DMS114 treated with DMSO at 0.1 percent for 48 hours (cell line): ENCODE measurements around the gene NPLOC4.

Experiments used
- DNase-seq: peaks from one replicate; lab custom pipeline; 2025; ENCODE audit not compliant: unreplicated experiment; lab: John Stamatoyannopoulos, UW

Gene NPLOC4

DNA sequence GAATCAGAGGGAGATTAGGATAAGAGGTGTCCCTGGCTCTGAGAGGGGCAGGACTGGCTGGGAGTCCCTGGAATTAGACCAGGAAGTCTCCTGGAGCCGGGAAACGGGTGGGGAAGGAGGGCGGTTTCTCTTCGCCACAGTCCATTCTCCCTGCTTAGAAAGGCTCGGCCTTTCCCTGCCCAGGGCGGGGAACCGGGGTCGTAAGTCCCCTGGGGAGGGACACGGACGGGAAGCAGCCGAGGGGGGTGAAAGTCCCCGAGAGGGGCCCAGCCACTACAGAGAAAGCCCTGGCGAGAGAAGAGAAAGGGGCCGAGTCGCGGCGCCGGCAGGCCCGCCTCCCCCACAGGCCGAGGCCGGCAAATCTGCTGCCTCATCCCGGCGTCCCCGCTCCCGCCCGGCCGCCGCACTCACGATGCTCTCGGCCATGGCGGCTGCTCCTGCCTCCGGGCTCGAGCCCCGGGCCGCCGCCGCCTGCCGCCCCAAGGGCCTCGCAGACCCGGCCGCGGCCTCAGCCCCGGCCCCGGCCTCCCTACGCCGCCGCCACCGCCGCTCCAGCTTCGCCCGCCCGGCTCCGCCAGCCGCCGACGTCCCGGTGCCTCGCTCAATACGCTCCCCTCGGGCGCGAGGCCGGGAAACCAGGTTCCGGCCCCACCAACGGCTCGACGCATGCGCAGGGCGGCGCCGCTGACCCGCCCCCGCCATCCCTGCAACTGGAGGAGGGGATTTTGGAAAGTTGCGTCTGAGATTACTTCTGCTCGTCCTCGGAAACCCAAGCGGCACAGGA lies at the start of gene NPLOC4, which contains the start of gene TSPAN10:
Gene NPLOC4 (minus strand): TSS at position 608 of the 784 bp plus-strand sequence. CDS start 182 bp downstream, at position 426.
Gene TSPAN10 (plus strand): TSS at position 692 of the 784 bp plus-strand sequence. CDS start 5,217 bp downstream, outside the sequence.
- peak; percentile 72 for DNase-seq

DNA sequence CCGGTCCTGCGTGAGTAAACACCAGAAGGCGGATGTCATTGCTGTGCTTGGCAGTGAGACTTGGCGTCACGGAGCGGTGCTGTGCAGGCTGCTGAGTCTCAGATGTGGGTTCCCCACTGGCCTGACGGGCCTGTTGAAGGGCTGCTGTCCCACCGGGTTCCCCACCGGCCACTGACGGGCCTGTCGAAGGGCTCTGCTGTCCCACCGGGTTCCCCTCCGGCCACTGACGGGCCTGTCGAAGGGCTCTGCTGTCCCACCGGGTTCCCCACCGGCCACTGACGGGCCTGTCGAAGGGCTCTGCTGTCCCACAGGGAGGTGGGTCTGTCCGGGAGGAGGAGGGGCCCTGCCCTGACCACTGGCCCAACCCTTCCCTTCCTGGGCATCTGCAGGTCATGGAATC lies 49.7 kb upstream of the NPLOC4 start:
- DNase-seq, result no peak

DNA sequence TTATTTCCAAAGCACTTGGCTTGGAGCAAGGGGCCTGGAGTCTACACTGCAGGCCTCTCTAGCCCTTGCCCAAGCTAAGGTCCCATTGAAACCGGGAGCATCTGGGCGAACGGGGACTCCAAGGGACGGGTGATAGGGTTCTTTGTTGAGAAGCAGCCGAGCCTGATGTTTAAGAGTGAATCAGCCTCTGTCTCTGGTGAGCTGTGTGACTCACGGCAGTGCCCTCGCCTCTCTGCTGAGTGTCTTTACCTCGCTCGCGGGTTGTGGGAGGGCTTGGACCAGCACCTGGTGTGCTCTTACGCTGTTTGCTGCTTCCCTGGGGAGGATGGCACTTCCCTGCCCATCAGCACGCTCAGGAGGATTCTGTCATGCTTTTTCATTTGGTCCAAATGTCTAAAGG lies 48.2 kb upstream of the NPLOC4 start:
- DNase-seq, result no peak

DNA sequence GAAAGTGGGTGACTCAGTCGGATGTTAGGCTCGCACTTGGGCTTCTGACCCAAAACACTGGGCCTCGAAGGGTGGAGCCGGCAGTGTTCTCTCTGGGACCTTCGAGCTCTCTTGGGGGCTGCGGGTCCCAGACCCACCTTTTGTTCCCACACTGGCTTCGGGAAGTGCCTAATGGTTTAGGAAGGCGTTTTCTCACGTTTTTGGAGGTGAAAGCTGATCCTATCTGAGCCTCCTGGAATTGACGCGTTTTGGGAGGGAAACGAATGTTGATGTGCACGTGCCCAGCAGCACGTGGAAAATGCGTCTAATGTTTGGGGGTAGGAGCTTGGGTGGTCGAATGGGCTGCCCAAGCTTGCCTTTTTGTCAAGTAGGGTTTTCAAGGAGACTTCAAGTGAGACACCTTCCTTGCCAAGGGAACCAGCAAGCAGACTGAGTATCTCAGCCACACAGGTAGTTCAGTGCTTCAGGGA lies 47.6 kb upstream of the NPLOC4 start:
- no peak for DNase-seq

DNA sequence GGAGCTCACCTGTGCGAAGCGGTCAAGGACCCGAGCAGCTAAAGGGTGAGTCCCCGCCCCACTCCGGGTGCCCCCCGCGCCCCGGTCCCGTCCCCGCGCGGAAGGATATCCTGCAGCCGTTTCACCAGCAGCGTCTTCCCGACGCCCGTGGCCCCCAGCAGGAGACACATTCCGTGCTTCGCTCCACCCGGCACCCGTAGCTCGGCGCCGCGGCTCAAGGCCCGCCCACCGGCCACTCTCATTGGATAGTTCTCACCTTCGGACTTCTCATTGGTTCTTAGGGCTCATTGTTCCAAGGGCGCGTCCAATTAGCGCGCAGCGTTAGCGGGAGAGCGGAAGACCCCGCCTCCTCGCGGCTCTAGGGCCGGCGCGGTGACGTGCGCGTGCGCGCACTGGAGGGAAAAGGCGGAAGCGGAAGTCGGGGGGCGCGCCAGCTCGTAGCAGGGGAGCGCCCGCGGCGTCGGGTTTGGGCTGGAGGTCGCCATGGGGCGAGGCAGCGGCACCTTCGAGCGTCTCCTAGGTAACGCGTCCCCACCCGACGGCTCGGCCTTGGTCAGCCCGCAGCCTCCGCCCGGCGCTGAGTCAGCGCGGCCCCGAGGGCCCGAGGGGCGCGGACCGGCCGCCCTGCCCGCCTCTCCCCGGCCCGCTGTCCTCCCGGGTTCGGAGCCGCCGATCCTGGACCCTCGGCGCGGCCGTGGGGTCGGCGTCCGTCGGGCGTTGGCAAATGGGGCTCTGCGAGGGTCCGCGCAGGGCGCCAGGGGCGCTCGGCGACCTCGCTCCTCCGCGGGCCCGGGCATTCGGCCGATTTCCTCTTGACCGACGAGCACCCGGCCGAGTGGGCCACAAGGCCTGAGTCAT lies 46.9 kb upstream of the NPLOC4 start, which contains the start of the genes ARL16 and HGS:
Gene ARL16 (minus strand): TSS at position 214 of the 858 bp plus-strand sequence. CDS start 44 bp downstream, at position 170.
Gene HGS (plus strand): TSS at position 428 of the 858 bp plus-strand sequence. CDS start 56 bp downstream, at position 484.
- DNase-seq, result peak; percentile 97

DNA sequence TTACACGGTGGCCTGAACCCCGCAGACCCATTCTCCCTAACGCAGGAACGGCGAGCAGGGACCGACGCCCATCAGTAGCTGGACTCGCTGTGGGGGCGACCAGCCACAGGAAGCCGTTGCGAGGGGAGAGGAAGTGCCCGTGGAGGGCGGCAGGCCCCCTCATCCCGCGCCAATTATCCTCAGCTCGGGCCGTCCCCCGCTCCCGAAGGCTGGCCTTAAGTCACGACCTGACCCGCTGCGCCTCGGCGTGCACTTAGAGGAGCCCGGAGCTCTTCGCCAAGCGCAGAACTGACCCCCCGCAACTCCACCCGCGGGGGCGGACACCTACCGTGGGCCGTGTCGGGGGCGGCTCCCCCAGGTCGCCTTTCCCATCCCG lies 46.3 kb upstream of the NPLOC4 start:
- no peak for DNase-seq

DNA sequence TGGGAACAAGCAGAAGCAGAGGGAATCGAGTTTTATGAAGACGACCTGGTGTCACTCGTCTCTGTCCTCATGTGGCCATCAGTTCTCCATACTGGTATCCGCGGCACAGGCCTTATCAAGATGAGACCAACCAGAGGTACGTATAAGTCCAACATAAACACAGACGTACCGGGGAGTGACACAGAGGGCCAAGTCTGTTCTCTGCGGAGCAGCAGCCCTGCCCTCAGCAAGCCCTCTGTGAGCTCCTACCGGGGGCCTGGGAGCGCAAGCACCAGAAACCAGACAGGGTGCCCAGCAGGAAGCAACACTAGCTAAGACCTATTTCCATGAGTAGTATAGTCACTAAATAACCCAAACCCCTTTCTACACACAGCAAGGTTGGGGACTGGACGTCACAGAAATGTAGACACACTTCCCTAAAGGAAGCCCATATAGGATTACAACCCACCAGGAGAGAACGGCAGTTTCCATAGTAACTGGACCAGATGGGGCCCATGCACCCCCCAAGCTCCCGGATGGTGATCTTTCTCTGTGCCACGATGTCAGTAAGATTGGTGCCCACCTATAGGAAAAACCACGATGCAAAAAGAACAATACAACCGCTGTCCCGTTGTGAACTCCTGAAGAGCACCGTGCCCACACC lies 45.8 kb upstream of the NPLOC4 start:
- DNase-seq, result no peak

DNA sequence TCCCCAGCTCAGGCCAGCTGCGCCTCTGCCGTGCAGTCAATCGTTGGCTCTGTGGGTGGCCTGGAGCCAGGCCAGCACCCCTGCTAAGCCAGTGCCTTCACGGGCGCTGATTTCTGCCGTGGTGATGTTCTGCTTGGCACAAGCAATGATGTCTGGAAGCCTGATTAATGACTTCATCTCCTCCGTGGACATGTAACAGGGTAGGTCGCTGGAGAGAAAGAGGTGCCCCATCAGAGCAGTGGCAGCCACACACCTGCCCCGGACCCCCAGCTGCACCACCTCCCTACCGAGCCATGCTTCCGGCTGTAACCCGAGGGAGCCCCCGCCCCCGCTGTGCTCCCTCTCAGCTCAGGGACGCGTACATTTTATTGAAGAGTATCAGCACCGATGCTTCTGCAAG lies 44.8 kb upstream of the NPLOC4 start:
- no peak for DNase-seq

DNA sequence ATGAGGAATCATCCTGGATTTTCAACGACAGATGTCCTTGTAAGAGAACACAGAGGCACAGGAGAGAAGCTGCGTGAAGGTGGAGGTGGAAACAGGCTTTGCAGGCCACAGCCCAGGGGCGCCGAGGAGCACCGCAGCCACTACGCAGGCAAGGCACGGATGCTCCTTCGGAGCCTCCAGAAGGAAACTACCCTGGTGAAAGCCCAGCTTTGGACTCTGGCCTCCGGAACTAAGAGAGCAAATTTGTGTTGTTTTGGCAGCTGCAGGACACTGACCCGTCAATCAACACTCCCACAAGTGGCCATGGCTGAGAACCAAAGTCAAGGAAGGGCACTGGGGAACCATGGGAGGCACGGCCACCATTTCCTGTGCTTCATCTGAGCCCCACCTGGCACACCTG lies 43.2 kb upstream of the NPLOC4 start:
- DNase-seq, result no peak

DNA sequence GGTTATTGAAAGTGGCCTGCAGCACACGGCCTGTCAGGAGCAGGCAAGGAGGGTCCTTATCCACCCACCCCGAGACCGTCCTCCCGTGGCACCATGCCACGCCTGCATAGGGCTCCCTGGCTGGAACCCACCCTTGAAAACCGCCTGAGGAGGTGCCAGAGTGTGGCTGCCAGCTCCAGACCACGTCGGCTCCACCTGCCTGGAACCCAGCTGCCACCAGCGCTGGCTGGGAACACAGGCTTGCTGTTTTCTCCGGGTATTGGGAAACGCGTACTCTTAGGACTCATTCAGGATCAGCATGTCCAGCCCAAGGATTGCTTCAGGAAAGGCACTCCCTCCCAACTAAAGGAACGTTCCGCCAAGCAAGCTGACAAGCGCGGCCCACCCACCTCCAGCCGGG lies 40.0 kb upstream of the NPLOC4 start:
- DNase-seq, result no peak

DNA sequence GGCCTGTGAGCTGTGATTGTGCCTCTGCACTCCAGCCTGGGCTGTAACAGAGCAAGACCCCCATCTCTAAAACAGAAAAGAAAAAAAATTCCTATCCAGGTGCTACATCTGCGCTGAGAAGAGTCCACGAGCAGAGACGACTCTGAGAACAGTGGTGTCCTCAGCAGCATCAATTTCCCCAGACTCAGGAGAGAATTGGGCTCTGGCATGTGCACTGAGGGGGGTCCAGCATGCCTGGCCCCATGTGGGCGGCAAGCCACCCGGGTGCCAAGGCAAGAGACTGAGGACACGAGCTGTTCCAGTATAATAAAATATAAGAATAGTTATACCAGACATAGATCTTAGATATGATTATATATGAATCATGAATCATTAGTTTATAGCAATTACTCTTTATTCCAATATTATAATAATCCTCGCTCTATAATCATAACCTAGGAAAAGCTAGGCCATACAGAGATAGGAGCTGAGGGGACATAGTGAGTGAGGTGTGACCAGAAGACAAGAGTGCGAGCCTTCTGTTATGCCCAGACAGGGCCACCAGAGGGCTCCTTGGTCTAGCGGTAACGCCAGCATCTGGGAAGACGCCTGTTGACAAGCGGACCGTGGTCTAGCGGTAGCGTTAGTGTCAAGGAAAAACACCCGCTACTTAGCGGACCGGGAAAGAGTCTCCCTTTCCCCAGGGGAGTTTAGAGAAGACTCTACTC lies 38.8 kb upstream of the NPLOC4 start:
- DNase-seq, result peak; percentile 11

DNA sequence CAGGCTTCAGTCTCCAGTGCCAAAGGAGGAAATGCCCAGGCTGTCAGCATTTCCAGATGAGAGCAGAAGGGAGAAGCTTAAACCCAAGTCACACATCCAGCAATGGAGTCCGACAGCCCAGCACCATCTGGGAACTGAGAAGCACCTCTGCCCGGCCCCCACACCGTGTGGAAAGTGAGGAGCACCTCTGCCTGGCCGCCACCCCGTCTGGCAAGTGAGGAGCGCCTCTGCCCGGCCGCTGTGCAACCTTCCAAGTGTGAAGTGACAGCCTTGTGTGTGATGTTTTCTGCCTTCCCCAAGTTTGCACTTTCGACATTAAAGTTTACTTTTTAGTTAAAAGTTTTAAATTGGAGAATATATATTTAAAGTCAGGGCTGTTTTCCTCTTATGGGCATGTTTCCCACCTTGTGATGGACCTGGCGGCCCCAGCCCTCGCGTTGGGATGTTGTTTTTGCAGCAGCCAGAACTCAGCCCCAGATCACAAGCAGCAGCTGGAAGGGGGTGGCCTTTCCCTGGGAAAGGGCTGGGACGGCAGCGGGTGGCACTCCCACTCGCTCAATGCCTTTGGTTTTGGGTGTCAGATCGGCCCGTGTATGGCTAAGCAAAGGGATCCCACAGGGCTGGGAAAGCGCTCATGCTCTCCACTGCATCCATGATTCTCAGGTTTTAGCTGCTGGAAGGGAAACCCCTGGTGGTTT lies 36.8 kb upstream of the NPLOC4 start:
- no peak for DNase-seq

DNA sequence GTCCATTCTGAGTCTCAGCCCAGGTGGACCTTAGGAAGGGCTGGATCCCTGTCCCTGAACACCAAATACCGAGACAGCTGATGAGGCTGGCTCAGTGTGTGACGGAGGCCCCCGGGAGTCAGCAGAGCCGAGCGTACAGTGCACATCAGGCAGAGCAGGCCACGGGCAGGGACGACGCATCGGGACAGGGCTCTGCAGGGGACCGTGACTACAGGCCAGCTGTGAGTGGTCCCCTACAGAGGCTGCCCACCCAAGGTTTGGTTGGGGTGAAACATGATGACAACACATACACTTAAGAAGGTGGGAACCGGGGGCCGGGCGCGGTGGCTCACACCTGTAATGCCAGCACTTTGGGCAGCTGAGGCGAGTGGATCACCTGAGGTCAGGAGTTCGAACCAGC lies 36.0 kb upstream of the NPLOC4 start:
- DNase-seq, result no peak

DNA sequence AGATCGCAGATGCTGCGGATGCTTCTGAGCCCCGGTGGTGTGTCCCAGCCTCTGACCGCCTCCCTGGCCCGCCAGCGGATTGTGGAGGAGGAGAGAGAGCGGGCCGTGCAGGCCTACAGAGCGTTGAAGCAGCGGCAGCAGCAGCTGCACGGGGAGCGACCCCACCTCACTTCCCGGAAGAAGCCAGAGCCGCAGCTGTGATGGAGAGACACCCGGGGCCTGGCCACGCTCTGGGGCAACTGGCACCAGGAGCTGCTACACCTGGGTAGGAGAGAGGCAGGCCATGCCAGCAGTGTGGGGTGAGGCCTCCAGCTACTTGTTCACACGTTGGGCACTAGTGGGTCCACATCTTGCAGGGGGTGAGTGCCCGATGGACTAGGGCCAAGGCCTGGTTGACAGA lies 35.6 kb upstream of the NPLOC4 start:
- DNase-seq, result no peak

DNA sequence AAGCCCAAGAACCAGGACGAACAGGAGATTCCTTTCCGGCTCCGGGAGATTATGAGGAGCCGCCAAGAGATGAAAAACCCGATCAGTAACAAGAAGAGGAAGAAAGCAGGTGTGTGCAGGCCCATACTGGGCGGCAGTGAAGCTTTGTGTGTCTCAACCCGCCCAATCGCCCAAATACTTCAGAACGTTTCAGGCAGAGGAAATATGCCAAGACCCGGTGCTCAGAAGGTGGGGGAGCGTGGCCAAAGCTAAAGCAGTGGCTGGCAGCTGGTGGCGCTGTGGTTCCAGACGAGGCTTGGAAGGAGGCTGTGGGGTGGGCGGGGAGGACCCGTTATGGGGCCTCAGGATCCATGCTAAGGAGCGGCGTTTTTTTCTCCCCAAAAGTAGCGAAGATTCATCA lies 30.8 kb upstream of the NPLOC4 start:
- no peak for DNase-seq

DNA sequence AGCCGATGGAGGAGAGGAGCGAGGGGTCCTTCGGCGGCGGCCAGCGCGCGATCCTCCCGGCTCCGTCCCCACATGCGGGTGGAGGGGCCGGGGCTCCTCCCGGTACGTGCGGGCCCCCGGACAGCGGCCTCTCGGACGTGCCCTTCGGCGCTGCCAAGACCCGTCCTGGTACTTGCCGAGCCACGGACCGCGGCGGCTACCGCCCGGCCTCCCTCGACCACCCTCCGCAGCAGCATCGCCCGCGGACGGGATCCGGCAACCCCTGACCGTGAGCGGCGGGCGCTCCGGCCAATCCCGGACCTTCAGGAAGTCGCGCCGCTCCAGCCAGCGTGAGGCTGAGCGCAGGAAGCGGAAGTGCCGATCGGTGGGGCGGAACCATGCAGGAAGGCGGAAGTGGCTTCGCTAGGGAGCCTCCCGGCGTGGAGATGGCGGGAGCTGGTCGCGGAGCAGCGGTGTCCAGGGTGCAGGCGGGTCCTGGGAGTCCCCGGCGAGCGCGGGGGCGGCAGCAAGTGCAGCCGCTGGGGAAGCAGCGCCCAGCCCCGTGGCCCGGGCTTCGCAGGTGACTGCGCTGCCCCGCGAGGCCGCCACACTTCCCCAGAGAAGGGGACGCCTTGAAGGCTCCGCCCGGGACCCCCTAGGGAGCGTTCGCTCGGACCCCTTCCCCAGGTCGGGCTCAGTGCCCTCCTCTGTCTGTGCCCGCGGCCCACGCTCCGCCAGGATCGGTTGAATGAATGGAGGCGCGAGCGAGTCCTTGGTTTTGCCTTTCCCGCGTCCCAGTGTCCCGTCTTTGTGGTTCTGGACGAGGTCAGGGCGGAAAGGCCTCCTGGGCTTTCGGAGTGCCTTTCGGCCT lies 29.7 kb upstream of the NPLOC4 start, which contains the start of the genes CCDC137 and OXLD1:
Gene CCDC137 (plus strand): TSS at position 396 of the 850 bp plus-strand sequence. CDS start 30 bp downstream, at position 426.
Gene OXLD1 (minus strand): TSS at position 264 of the 850 bp plus-strand sequence. CDS start 28 bp downstream, at position 236.
- peak; percentile 84 for DNase-seq

DNA sequence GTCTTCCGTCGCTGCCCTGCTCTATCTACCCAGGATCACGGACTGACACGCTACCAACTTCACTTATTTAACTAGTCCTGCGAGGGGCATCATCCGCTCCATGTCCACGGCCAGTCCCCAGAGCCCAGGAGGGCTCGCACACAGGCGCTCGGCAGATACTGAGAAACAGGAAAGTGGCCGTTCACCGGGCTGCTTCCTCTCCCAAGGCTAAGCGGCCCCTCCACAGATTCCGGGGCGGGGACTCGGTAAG lies 29.1 kb upstream of the NPLOC4 start:
- no peak for DNase-seq

DNA sequence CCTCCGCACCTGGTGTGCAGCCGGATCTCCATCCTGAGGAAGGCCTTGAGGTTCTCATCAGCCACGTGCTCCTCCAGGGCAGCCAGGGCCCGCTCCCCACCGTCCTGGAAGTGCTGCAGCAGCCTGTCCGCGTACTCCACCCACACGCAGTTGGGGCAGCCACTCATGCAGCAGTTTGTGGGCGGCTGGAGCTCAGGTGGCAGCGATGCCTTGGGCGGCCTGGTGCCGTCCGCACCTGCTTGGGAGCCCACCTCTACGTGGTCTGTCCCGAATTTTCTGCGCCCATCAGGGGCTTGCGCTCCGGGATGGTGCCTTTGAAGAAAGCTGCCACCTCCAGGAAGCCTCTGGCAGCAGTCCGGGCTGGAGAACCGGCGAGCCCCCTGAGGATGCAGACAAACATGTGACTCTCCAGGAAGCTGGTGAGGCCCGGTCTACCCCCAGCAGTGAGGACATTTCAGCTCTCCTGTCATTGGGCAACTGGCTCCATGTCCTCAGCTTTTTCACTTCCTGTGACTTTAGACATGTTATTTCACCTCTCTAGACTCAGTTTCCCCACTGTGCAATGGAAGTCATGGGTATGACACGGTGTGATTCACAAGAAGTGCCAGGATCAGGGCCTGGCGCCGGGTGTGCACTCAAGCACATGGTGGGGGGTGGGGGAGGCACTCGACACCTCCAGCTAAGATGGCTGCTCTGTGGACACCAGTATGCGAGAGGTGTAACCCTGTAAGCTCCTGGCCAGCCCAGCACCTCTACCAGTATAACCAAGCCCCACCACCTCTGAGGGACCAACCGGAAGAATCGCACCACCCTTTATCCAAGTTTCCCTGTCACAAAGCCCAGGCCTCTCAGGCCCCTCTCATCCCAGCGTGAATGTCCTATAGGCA lies 28.5 kb upstream of the NPLOC4 start:
- DNase-seq, result no peak
